BE2C (cell line): ENCODE results near the gene RARB.

Experiments used
- DNase-seq: peaks from one replicate; pipeline ENCODE4 v3.0.0-alpha.2; 2020
- H3K27me3 ChIP-seq: fragments of 250-450 bp; sonication (Bioruptor Pico); 2 replicates; pipeline ENCODE4 v1.5.1; 2020; ENCODE audit warnings: mild to moderate bottlenecking
- H3K36me3 ChIP-seq: fragments of 250-450 bp; sonication (Bioruptor Pico); 2 replicates; pipeline ENCODE4 v1.5.1; 2020; ENCODE audit warnings: mild to moderate bottlenecking
- H3K4me1 ChIP-seq: fragments of 250-450 bp; sonication (Bioruptor Pico); 2 replicates; pipeline ENCODE4 v1.5.1; 2020
- H3K4me3 ChIP-seq: 2 replicates; pipeline ENCODE4 v1.5.1; 2011; ENCODE audit warnings: low read depth, low read length
- H3K9me3 ChIP-seq: fragments of 250-450 bp; sonication (Bioruptor Pico); 2 replicates; pipeline ENCODE4 v1.5.1; 2020
- CTCF ChIP-seq: IDR thresholded peaks from 2 replicates; pipeline ENCODE4 v1.5.1; 2012; ENCODE audit warnings: mild to moderate bottlenecking, low read depth, low read length

RARB gene

DNA sequence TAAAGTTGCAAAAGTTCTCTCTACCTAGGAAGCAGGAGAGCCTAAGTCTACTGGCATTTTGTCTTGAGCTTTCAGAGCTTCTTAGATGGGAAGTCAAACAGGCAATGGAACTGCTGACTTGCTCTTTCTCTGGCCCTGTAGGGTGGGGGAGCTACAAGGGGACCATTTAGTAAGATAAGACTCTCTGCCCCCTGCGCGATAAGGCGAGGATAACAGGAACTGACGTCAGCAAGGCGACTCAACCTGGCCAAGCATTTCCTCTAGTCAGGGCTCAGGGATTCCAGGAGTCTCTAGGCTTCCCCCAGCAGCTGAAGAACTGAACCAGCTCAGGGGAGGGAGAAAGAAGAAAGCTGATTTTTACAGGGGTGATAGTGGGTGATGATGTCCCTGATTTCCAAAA is 5.8 kb downstream of the RARB start:
- no peak for TF ChIP-seq CTCF
- Histone ChIP-seq H3K9me3 (no peaks in the 10 kb centered on the region), H3K27me3 (peaks cover 9% of the 10 kb centered on the region), H3K4me3 (peak overlapping the region; percentile 15; the same call in 1 of the 2 replicates), H3K4me1 (no peaks in the 10 kb centered on the region), H3K36me3 (no peaks in the 10 kb centered on the region)
- peak; percentile 4 for DNase-seq

DNA sequence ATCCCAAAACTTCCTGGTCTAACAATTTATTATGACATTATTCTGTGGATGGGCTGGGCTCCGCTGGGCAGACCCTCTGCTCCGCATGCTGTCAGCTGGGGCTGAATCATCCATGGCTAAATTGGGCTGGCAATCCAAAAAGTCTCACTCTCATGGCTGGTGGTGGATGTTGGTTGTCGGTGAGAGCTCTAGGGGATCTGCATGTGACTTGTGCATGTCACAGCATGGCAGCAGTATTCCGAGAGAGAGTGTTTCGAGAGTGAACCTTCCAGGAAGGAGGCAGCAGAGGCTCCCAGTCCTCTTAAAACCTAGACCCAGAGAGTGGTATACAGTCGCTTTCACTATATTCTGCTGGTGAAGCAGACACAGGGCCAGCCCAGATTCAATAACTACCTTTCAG is 9.9 kb downstream of the RARB start:
- no peak overlapping the region for H3K4me3 ChIP-seq
- no peaks in the 10 kb centered on the region for H3K9me3 ChIP-seq
- H3K27me3 ChIP-seq = no peaks in the 10 kb centered on the region
- no peaks in the 10 kb centered on the region for H3K36me3 ChIP-seq
- no peak for DNase-seq
- no peak for TF ChIP-seq CTCF
- no peaks in the 10 kb centered on the region for H3K4me1 ChIP-seq

DNA sequence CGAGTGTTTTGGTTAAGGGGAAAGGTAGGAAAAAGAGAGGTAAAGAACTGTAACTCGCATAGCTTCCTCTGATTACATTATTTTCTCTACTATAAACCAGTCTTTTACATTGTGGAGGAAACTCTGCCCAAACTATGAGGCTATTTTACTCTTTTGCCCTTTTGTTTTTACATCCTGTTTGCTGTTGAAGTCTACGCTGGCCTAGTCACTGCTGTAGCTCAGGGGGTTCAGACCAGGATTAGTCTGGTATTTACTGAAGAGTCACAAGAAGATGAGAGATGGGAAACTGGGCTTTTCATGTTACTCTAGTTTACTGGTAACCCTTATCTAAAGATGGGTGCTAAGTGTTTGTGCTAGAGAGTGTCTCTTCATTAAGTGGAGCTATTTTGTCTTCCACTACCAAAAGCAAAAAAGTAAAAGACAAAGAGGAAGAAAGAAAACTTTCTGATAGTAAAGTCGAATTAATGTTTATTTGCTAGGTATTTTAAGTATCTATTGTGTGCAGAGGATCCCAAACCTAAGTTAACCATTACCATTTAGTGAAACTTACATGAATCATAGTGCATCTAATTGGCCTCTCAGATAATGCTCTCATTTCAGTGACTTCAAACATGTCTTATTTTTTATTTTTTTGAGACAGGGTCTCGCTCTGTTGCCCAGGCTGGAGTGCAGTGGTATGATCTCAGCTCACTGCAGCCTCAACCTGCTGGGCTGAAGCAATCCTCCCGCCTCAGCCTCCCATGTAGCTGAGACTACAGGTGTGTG is 10.9 kb downstream of the RARB start:
- DNase-seq = no peak
- no peaks in the 10 kb centered on the region for H3K36me3 ChIP-seq
- H3K4me1 ChIP-seq = no peaks in the 10 kb centered on the region
- no peak overlapping the region for H3K4me3 ChIP-seq
- no peaks in the 10 kb centered on the region for H3K27me3 ChIP-seq
- H3K9me3 ChIP-seq = no peaks in the 10 kb centered on the region
- no peak for TF ChIP-seq CTCF

- no peak overlapping the region for H3K4me3 ChIP-seq
- H3K4me1 ChIP-seq = no peaks in the 10 kb centered on the region
- no peaks in the 10 kb centered on the region for H3K36me3 ChIP-seq
- no peaks in the 10 kb centered on the region for H3K9me3 ChIP-seq
- H3K27me3 ChIP-seq = no peaks in the 10 kb centered on the region
- peak; percentile 68 for TF ChIP-seq CTCF
- DNase-seq = no peak
Measured at GRCh38 chr3:25441234-25441856, 13.3 kb downstream of the RARB start.

DNA sequence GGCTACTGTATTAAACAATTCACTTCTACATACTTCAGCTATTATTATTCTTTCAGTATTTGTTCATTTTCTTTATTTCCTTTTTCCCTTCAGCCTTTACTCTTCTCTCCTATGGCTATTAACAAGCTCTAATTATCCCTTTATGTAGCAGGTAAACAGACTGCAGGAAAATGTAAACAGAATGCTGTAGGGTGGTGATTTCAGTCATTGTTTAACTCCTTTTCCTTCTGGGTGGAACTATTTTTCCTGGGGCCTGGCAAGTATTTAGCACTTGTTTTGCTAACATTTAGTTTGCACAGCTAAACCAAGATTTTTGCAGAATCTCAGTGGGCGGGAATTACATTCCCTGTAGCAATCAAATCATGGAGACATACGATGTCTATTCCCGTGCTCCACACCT is 14.4 kb downstream of the RARB start:
- no peaks in the 10 kb centered on the region for H3K27me3 ChIP-seq
- no peak for TF ChIP-seq CTCF
- DNase-seq = no peak

DNA sequence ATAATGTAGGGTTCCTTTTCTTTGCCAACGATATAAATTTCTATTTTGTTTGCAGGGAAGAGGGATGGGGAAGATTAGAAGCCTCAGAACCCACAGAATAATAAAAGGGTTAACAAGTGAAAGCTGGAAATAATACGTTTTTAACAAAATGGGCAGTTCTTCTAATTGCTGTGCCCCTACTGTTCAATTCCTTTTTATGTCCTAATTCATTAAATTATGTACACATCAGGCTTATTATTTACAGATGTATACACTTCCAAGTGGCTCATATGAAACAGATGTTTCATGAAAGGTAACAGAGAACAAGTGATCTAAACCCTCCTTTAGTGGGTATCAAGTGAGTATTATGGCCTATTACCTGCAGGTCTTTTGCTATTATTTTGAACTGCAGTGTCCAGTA is 16.2 kb downstream of the RARB start:
- no peaks in the 10 kb centered on the region for H3K36me3 ChIP-seq
- no peaks in the 10 kb centered on the region for H3K9me3 ChIP-seq
- no peak for DNase-seq
- no peaks in the 10 kb centered on the region for H3K27me3 ChIP-seq
- no peak overlapping the region for H3K4me3 ChIP-seq
- no peaks in the 10 kb centered on the region for H3K4me1 ChIP-seq
- TF ChIP-seq CTCF = no peak

More for the DNA sequence above, 14.4 kb downstream of the RARB start:
- Histone ChIP-seq H3K9me3 (no peaks in the 10 kb centered on the region), H3K4me3 (no peak overlapping the region), H3K36me3 (no peaks in the 10 kb centered on the region), H3K4me1 (no peaks in the 10 kb centered on the region)
